Tibial nerve (tissue), 4 donors: Measurements from ENCODE around the gene PBRM1.

Experiments
- CTCF ChIP-seq, 5 experiments: fragments of 200-600 bp in 3 of 5; fragments of 450-650 bp in 2 of 5; sonication (generic) in 3 of 5; IDR thresholded peaks; one replicate each; pipeline ENCODE4 v1.5.1; 2016 to 2019; ENCODE audit warnings: antibody characterized with exemption in 5 of 5, mild to moderate bottlenecking in 3 of 5, moderate library complexity in 2 of 5
- EP300 ChIP-seq, 2 donors: sonication (generic); formaldehyde crosslinking; IDR thresholded peaks; one replicate each; pipeline ENCODE4 v1.6.1; 2017; ENCODE audit warnings: antibody characterized with exemption in 2 of 2, mild to moderate bottlenecking in 1 of 2
- POLR2A ChIP-seq, 2 donors: fragments of 450-650 bp; IDR thresholded peaks; one replicate each; pipeline ENCODE4 v1.6.1; 2017; ENCODE audit warnings: antibody characterized with exemption in 2 of 2, mild to moderate bottlenecking in 2 of 2, moderate library complexity in 2 of 2

- TF ChIP-seq POLR2A (IDR thresholded peaks at IDR 0.05) (no peak), EP300 (IDR thresholded peaks at IDR 0.05) (no peak), CTCF (IDR thresholded peaks at IDR 0.05) (no peak)
These were observed 29.8 kb downstream of the PBRM1 start for GRCh38 chr3:52655895-52656294.
